ENCODE measurements around the gene CDH23.
A peak's percentile ranks its signal among the peaks of the same experiment; 100 is the strongest.

Gene CDH23

GRCh38 chr10:71621231-71622153 lies 224.8 kb downstream of the CDH23 start:
- ATAC-seq = peak; percentile 64
- TF ChIP-seq PPARA (CRISPR knock-in tag; IDR thresholded peaks at IDR 0.05; ENCODE audit: borderline replicate concordance) (no peak), TOX (CRISPR knock-in tag; IDR thresholded peaks at IDR 0.05; ENCODE audit: borderline replicate concordance) (no peak), GLIS3 (CRISPR knock-in tag; IDR thresholded peaks at IDR 0.05) (no peak), SNAI2 (CRISPR knock-in tag; IDR thresholded peaks at IDR 0.05) (no peak), RARB (CRISPR knock-in tag; IDR thresholded peaks at IDR 0.05) (no peak), ZNF8 (CRISPR knock-in tag; IDR thresholded peaks at IDR 0.05) (no peak), ZFP3 (CRISPR knock-in tag; IDR thresholded peaks at IDR 0.05) (no peak), ZNF70 (CRISPR knock-in tag; IDR thresholded peaks at IDR 0.05) (no peak), CSDC2 (CRISPR knock-in tag; IDR thresholded peaks at IDR 0.05) (no peak), ESRRG (CRISPR knock-in tag; IDR thresholded peaks at IDR 0.05) (no peak), OSR1 (CRISPR knock-in tag; IDR thresholded peaks at IDR 0.05) (no peak), CSRNP3 (CRISPR knock-in tag; IDR thresholded peaks at IDR 0.05) (no peak), ISL1 (CRISPR knock-in tag; IDR thresholded peaks at IDR 0.05) (no peak), ARNTL (CRISPR knock-in tag; IDR thresholded peaks at IDR 0.05; ENCODE audit: borderline replicate concordance, low read depth) (no peak), BACH2 (CRISPR knock-in tag; IDR thresholded peaks at IDR 0.05; ENCODE audit: borderline replicate concordance) (no peak)

DNA sequence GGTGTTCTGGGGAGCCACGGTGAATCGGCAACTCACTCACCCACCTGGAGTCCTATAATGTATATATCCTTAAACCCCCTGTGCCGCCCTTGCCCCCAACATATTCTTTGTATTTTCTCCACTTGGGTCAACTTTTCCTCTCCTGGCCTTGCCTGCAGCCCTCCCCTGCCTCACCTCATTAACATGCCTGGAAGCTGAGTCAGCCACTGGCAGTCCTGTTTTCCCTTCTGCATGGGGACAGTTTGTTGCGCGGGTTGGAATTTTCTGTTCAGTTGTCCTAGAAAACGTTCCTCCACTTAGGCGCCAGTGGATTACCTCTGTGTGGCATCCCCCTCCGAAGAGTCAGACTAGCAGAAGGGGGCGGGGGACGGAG lies 225.4 kb downstream of the CDH23 start:
- peak; percentile 84 for ATAC-seq

GRCh38 chr10:71622616-71623015 lies 225.9 kb downstream of the CDH23 start:
- TF ChIP-seq ARNTL (CRISPR knock-in tag; IDR thresholded peaks at IDR 0.05; ENCODE audit: borderline replicate concordance, low read depth) (no peak), ZNF8 (CRISPR knock-in tag; IDR thresholded peaks at IDR 0.05) (no peak), ZNF70 (CRISPR knock-in tag; IDR thresholded peaks at IDR 0.05) (no peak), OSR1 (CRISPR knock-in tag; IDR thresholded peaks at IDR 0.05) (no peak), SNAI2 (CRISPR knock-in tag; IDR thresholded peaks at IDR 0.05) (no peak), CSDC2 (CRISPR knock-in tag; IDR thresholded peaks at IDR 0.05) (no peak), GLIS3 (CRISPR knock-in tag; IDR thresholded peaks at IDR 0.05) (no peak), ZFP3 (CRISPR knock-in tag; IDR thresholded peaks at IDR 0.05) (no peak)
- ATAC-seq = peak; percentile 11

More for the DNA sequence above, 225.4 kb downstream of the CDH23 start:
- no peak for TF ChIP-seq BACH2 (CRISPR knock-in tag; IDR thresholded peaks at IDR 0.05; ENCODE audit: borderline replicate concordance)
- TF ChIP-seq, protein P1, sequence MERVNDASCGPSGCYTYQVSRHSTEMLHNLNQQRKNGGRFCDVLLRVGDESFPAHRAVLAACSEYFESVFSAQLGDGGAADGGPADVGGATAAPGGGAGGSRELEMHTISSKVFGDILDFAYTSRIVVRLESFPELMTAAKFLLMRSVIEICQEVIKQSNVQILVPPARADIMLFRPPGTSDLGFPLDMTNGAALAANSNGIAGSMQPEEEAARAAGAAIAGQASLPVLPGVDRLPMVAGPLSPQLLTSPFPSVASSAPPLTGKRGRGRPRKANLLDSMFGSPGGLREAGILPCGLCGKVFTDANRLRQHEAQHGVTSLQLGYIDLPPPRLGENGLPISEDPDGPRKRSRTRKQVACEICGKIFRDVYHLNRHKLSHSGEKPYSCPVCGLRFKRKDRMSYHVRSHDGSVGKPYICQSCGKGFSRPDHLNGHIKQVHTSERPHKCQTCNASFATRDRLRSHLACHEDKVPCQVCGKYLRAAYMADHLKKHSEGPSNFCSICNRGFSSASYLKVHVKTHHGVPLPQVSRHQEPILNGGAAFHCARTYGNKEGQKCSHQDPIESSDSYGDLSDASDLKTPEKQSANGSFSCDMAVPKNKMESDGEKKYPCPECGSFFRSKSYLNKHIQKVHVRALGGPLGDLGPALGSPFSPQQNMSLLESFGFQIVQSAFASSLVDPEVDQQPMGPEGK (CRISPR knock-in tag; IDR thresholded peaks at IDR 0.05; ENCODE audit: borderline replicate concordance) = no peak
- TF ChIP-seq TOX (CRISPR knock-in tag; IDR thresholded peaks at IDR 0.05; ENCODE audit: borderline replicate concordance) = no peak
- no peak for TF ChIP-seq ARNTL (CRISPR knock-in tag; IDR thresholded peaks at IDR 0.05; ENCODE audit: borderline replicate concordance, low read depth)
- no peak for TF ChIP-seq ZFP30 (CRISPR knock-in tag; IDR thresholded peaks at IDR 0.05)
- no peak for TF ChIP-seq POU6F1 (CRISPR knock-in tag; IDR thresholded peaks at IDR 0.05; ENCODE audit: borderline replicate concordance, low read depth)
- no peak for TF ChIP-seq ZNF70 (CRISPR knock-in tag; IDR thresholded peaks at IDR 0.05)
- no peak for TF ChIP-seq RARB (CRISPR knock-in tag; IDR thresholded peaks at IDR 0.05)
- no peak for TF ChIP-seq SNAI2 (CRISPR knock-in tag; IDR thresholded peaks at IDR 0.05)
- TF ChIP-seq ZFP3 (CRISPR knock-in tag; IDR thresholded peaks at IDR 0.05) = no peak
- TF ChIP-seq ZC3H10 (CRISPR knock-in tag; IDR thresholded peaks at IDR 0.05) = no peak
- TF ChIP-seq CSDC2 (CRISPR knock-in tag; IDR thresholded peaks at IDR 0.05) = no peak
- no peak for TF ChIP-seq ZNF565 (CRISPR knock-in tag; conservative IDR thresholded peaks at IDR 0.05; ENCODE audit: low read depth)

- peak; percentile 81 for ATAC-seq
Measured at GRCh38 chr10:71623098-71623985, 226.6 kb downstream of the CDH23 start.

More at GRCh38 chr10:71623098-71623985, 226.6 kb downstream of the CDH23 start:
- TF ChIP-seq ZFP30 (CRISPR knock-in tag; IDR thresholded peaks at IDR 0.05) (no peak), ARNTL (CRISPR knock-in tag; IDR thresholded peaks at IDR 0.05; ENCODE audit: borderline replicate concordance, low read depth) (no peak), GLIS3 (CRISPR knock-in tag; IDR thresholded peaks at IDR 0.05) (no peak), ESRRG (CRISPR knock-in tag; IDR thresholded peaks at IDR 0.05) (no peak), ZNF565 (CRISPR knock-in tag; conservative IDR thresholded peaks at IDR 0.05; ENCODE audit: low read depth) (no peak), ZNF70 (CRISPR knock-in tag; IDR thresholded peaks at IDR 0.05) (no peak), PPARA (CRISPR knock-in tag; IDR thresholded peaks at IDR 0.05; ENCODE audit: borderline replicate concordance) (no peak)
- TF ChIP-seq, protein P2, sequence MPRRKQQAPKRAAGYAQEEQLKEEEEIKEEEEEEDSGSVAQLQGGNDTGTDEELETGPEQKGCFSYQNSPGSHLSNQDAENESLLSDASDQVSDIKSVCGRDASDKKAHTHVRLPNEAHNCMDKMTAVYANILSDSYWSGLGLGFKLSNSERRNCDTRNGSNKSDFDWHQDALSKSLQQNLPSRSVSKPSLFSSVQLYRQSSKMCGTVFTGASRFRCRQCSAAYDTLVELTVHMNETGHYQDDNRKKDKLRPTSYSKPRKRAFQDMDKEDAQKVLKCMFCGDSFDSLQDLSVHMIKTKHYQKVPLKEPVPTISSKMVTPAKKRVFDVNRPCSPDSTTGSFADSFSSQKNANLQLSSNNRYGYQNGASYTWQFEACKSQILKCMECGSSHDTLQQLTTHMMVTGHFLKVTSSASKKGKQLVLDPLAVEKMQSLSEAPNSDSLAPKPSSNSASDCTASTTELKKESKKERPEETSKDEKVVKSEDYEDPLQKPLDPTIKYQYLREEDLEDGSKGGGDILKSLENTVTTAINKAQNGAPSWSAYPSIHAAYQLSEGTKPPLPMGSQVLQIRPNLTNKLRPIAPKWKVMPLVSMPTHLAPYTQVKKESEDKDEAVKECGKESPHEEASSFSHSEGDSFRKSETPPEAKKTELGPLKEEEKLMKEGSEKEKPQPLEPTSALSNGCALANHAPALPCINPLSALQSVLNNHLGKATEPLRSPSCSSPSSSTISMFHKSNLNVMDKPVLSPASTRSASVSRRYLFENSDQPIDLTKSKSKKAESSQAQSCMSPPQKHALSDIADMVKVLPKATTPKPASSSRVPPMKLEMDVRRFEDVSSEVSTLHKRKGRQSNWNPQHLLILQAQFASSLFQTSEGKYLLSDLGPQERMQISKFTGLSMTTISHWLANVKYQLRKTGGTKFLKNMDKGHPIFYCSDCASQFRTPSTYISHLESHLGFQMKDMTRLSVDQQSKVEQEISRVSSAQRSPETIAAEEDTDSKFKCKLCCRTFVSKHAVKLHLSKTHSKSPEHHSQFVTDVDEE (CRISPR knock-in tag; IDR thresholded peaks at IDR 0.05) = no peak
- TF ChIP-seq, protein P1 (CRISPR knock-in tag; IDR thresholded peaks at IDR 0.05; ENCODE audit: borderline replicate concordance) = no peak
